GM10248 (cell line): ENCODE data around the gene PLPPR5.
"Not testable (repeated sequence)": the region's sequence is repeated elsewhere in the genome, so short reads cannot be mapped to it uniquely, and the experiment has no call there.

ENCODE experiments used
- CTCF ChIA-PET: fragments of 300-600 bp; sonication (Branson Sonifier 250); formaldehyde crosslinking; extraction: SDS; loops from one replicate; lab custom pipeline; 2021; ENCODE audit warnings: antibody characterized with exemption; lab: Yijun Ruan, JAX
- POLR2A ChIA-PET: fragments of 350-650 bp; sonication (Branson Sonifier 250); formaldehyde crosslinking; extraction: SDS; loops from one replicate; lab custom pipeline; 2020; ENCODE audit warnings: antibody characterized with exemption; lab: Yijun Ruan, JAX
- DNase-seq: peaks from one replicate; pipeline ENCODE4 v3.0.0; 2012; ENCODE audit errors: extremely low spot score
- CTCF ChIP-seq: IDR thresholded peaks from 2 replicates; pipeline ENCODE4 v1.5.1; 2012; ENCODE audit warnings: mild to moderate bottlenecking, low read depth; ENCODE audit errors: extremely low read depth, missing control alignments, control extremely low read depth

PLPPR5 gene

DNA sequence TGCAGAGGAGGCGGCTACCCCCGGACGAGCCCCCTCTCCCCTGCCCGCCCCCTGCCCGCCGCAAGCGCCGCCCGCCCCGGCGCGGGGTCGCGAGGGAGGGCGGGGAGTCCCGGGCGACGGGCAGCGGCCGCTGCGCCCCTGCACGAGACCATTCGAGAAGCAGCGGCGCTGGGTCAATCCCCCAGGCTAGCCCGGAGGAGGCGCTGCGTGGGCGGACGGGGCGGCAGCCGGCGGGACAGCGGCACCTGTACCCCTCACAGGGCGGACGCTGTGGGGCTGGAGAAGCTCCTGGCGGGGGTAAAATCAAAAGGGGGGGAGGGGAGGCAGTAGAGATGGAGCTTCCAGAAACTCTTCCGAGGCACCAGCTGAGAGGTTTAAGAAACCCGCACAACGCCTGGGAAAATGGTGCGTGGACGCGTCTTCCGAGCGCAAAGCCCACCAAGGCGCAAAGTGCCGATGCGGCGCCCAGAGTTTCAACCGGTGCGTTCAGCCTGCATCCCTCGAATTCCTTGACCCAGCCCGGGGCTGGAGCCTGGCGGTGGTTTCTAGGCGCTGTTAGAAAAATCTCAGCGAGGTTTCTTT is at the start of gene PLPPR5:
Gene PLPPR5, minus strand, starts transcription at position 1 of the 582 bp plus-strand sequence. CDS start 190 bp downstream, outside the sequence.
- CTCF ChIA-PET, result no interaction called here
- POLR2A ChIA-PET, result no interaction called here
- DNase-seq, result peak; percentile 16
- no peak for TF ChIP-seq CTCF

DNA sequence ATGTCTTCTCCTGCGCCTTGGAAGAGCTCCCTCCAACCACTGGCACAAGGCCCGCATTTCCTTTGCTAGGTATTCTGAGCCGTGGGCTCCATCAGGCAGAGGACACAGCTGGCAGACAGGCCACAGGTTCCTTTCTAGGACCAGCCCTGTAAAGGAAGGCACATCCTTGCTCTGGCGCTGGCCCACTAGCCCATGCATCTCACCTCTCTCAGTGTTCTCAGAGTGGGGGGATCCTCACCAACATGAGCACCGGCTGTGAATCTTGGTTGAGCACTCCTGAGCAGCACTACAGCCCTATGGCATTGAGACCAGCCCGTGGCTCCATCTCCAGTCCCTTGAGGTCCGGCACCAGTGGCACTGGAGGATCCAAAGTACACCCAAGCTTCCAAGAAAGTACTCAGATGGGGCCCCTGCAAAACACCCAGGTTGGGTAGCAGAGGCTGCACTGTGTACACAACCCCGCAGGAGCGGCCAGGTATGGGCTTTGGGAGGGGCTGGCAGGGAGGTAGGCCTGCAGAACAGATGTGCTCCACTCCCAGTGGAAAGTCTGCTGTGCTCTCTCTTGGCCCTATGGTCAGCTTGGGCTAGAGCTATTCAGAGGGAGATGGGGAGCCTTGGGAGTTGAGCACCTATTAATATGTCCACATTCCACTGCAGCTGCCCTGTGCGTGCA is 47.1 kb upstream of the PLPPR5 start:
- ChIA-PET CTCF (no interaction called here), POLR2A (no interaction called here)
- no peak for DNase-seq
- TF ChIP-seq CTCF, result no peak

DNA sequence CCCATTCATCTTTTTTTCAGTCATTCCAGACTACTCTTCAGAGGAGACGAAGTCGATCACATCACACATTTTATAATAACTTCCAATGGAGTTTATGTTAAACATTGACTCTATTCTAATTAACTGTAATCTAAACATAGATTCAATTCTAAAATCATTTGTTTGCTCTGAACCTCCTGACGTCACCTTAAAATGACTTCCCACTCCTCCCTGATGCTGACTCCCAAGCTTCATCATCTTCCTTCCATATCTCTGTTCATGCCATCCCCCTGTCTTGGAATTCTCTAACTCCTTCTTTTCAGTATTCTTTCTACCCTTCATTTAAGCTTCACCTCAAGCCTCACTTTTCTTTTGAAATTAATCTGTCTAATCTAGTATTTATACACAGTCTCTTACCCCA is 45.1 kb upstream of the PLPPR5 start:
- no peak for TF ChIP-seq CTCF
- ChIA-PET CTCF (no interaction called here), POLR2A (no interaction called here)
- no peak for DNase-seq

- CTCF ChIA-PET, DNase-seq, POLR2A ChIA-PET: not testable (repeated sequence)
Observed at GRCh38 chr1:99036746-99037145, 32.1 kb upstream of the PLPPR5 start.

DNA sequence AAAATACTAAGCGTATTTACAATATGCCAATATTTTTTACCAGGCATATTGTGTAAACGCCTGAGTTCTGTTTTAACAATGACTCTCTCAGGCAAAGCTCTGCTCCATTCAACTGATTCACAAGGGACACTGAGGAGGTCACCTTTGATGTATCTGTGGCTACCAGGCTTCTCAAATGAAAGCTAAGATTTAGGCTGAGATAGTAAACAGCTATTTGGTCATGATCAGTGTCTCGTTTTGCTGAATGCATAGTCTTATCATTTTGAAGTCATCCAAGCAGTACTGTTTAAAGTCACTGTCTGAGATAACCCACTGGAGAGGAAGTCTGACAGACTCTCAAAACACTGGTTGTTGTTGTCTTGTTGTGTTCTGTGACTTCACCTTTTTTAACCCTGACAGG is 13.7 kb upstream of the PLPPR5 start:
- ChIA-PET POLR2A (no interaction called here), CTCF (interaction anchor here (0.9 to 1.3 kb wide), 2 partner anchors 9 to 34 kb away, joined by 3 to 5 read pairs; no protein-coding TSS in a partner anchor)
- no peak for TF ChIP-seq CTCF
- no peak for DNase-seq

DNA sequence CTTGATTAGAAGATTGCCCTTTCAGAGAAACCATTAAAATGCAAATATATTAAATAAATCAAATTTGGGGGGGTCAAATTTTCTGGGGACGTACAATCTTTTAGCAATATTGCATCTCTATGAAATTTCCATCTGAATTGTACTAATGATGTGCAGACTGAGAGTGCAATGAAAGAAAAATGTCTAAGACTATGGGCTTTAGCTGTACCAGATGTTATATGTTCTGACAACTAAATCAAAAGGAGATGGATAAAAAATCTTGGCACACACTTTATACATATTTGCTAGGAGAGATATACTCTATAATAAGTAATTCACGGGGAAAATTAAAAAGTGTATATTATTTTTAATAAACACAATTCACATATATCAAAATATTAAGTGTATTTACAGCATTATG is 13.0 kb upstream of the PLPPR5 start:
- CTCF ChIA-PET, result interaction anchor here (1.3 kb wide), 1 partner anchor 10 kb away, joined by 5 read pairs; no protein-coding TSS in a partner anchor
- no peak for DNase-seq
- POLR2A ChIA-PET, result no interaction called here
- no peak for TF ChIP-seq CTCF

GRCh38 chr1:99010679-99011078 is 6.0 kb upstream of the PLPPR5 start:
- no peak for DNase-seq
- POLR2A ChIA-PET, result no interaction called here
- CTCF ChIA-PET, result no interaction called here
- TF ChIP-seq CTCF, result no peak
